Parathyroid adenoma (tissue), 2 donors: ENCODE measurements around the gene FSTL4.

Experiments used
- H2AFZ ChIP-seq: fragments of 300-600 bp; sonication (generic); one replicate; pipeline ENCODE4 v1.7.0; 2017; ENCODE audit warnings: antibody characterized with exemption, mild to moderate bottlenecking
- H3K27ac ChIP-seq: fragments of 300-600 bp; sonication (generic); one replicate; pipeline ENCODE4 v1.7.0; 2017
- H3K27me3 ChIP-seq: fragments of 300-600 bp; sonication (generic); one replicate; pipeline ENCODE4 v1.7.0; 2017; ENCODE audit warnings: low read length; ENCODE audit not compliant: control insufficient read depth, insufficient read depth
- H3K36me3 ChIP-seq: fragments of 300-600 bp; sonication (generic); one replicate; pipeline ENCODE4 v1.7.0; 2017; ENCODE audit warnings: low read length; ENCODE audit not compliant: control insufficient read depth, insufficient read depth
- H3K4me1 ChIP-seq: fragments of 300-600 bp; sonication (generic); one replicate; pipeline ENCODE4 v1.7.0; 2017; ENCODE audit warnings: control low read depth
- H3K4me2 ChIP-seq: fragments of 300-600 bp; sonication (generic); one replicate; pipeline ENCODE4 v1.7.0; 2017; ENCODE audit warnings: low read length
- H3K4me3 ChIP-seq: fragments of 300-600 bp; sonication (generic); one replicate; pipeline ENCODE4 v1.7.0; 2017; ENCODE audit warnings: low read depth, low read length
- H3K79me2 ChIP-seq: fragments of 300-600 bp; sonication (generic); one replicate; pipeline ENCODE4 v1.7.0; 2017; ENCODE audit warnings: control low read depth
- H3K9ac ChIP-seq: fragments of 300-600 bp; sonication (generic); one replicate; pipeline ENCODE4 v1.7.0; 2017; ENCODE audit warnings: mild to moderate bottlenecking
- H3K9me3 ChIP-seq: fragments of 300-600 bp; sonication (generic); one replicate; pipeline ENCODE4 v1.7.0; 2017; ENCODE audit warnings: low read length; ENCODE audit not compliant: control insufficient read depth
- TF ChIP-seq, protein P1 (sequence below): fragments of 300-600 bp; sonication (generic); IDR thresholded peaks from one replicate; pipeline ENCODE4 v1.7.0; 2017; ENCODE audit warnings: antibody characterized with exemption, mild to moderate bottlenecking
- donor health status: primary hyperparathyroidism.

The FSTL4 gene

DNA sequence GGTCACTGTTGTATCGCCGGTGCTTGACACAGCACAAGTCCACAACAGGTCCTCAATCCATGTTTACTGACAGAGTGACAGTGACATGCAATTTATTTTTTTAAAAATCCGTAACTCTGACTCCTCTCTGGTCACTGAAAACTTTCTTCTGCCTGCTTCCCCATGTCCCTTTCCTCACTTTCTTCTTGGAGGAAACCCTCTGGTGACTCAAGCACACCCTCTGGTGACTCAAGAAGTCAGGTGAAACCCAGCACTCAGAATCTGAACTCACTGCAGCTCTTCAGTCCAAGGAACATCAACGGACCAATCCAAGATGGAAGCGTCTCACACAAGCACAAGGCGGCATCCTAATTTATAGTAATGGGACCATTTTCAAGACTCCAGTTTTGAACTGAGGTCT is 245.9 kb downstream of the FSTL4 start:
- H3K79me2 ChIP-seq = no peaks in the 10 kb centered on the region
- no peak overlapping the region for H3K4me3 ChIP-seq
- no peak overlapping the region for H3K4me2 ChIP-seq

DNA sequence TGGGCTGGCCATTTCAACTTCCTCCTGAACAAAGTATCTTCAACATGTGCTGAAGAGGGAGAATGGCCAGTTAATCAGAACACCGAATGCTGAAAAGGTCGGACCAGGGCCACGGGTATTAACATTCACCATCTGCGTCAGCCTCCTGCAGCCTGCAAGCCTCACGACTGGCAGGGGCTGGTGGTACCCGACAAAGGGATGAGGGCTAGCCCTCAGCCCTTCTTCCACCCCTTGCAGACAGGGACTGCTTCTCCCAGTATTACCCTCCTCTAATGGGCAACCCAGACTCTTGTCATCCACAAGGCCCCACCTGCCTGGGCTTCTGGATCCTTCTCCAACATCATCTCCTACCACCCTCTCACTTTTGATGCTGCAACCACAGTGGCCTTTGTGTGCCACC is 246.6 kb downstream of the FSTL4 start:
- no peak overlapping the region for H3K4me3 ChIP-seq
- no peak overlapping the region for H3K27ac ChIP-seq
- peaks cover 9% of the 10 kb centered on the region for H3K4me1 ChIP-seq
- no peaks in the 10 kb centered on the region for H3K9me3 ChIP-seq
- H2AFZ ChIP-seq = no peak overlapping the region
- H3K4me2 ChIP-seq = no peak overlapping the region
- H3K36me3 ChIP-seq = no peaks in the 10 kb centered on the region
- TF ChIP-seq, protein P1, sequence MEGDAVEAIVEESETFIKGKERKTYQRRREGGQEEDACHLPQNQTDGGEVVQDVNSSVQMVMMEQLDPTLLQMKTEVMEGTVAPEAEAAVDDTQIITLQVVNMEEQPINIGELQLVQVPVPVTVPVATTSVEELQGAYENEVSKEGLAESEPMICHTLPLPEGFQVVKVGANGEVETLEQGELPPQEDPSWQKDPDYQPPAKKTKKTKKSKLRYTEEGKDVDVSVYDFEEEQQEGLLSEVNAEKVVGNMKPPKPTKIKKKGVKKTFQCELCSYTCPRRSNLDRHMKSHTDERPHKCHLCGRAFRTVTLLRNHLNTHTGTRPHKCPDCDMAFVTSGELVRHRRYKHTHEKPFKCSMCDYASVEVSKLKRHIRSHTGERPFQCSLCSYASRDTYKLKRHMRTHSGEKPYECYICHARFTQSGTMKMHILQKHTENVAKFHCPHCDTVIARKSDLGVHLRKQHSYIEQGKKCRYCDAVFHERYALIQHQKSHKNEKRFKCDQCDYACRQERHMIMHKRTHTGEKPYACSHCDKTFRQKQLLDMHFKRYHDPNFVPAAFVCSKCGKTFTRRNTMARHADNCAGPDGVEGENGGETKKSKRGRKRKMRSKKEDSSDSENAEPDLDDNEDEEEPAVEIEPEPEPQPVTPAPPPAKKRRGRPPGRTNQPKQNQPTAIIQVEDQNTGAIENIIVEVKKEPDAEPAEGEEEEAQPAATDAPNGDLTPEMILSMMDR = no peak
- H3K79me2 ChIP-seq = no peaks in the 10 kb centered on the region
- no peaks in the 10 kb centered on the region for H3K27me3 ChIP-seq
- H3K9ac ChIP-seq = no peak overlapping the region

More for the DNA sequence above, 245.9 kb downstream of the FSTL4 start:
- Histone ChIP-seq H3K4me1 (peaks cover 5% of the 10 kb centered on the region), H3K9me3 (no peaks in the 10 kb centered on the region), H3K9ac (no peak overlapping the region), H3K27ac (no peak overlapping the region), H3K36me3 (no peaks in the 10 kb centered on the region), H3K27me3 (no peaks in the 10 kb centered on the region), H2AFZ (no peak overlapping the region)
- TF ChIP-seq, protein P1 = no peak

DNA sequence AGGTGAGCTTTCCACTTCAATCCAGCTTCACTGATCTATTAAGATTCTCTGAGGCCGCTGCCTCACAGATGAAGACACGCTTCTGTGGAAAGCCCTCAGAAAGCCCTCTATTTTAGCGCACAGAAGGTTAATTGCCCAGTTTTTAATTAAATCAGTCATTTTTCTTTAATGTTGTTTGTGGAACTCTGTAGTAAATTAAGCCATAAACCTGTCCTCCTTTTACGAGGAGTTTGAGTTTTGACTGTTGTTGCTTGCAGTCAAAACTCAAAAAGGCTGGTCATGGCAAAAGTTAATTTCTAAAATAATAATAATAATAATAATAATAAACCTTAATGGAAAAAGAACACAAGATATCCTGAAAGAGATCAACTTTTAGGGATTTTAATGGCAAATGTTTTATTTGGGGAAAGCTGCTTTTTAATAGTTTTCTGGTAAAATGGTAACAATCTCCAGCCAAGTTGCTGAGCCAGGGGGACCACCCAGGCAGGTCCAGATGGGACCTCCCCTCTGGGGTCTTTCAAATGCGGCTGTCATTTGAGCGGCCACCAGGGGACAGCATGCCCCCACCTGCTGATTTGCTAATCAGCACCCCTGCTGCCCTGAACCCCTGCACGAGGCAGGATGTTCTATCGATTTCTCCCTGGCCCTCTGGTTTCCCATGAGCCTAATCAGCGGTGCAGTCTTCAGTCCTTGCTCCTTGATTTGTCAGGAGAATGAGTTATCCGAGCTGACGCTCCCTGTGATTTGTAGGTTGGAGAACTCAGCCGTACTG is 247.2 kb downstream of the FSTL4 start:
- H3K4me1 ChIP-seq = peaks cover 9% of the 10 kb centered on the region
- no peaks in the 10 kb centered on the region for H3K36me3 ChIP-seq
- no peaks in the 10 kb centered on the region for H3K79me2 ChIP-seq
- no peak overlapping the region for H3K4me3 ChIP-seq
- no peak overlapping the region for H3K9ac ChIP-seq
- no peak overlapping the region for H3K27ac ChIP-seq
- TF ChIP-seq, protein P1 = no peak
- H3K27me3 ChIP-seq = no peaks in the 10 kb centered on the region
- no peak overlapping the region for H3K4me2 ChIP-seq
- H3K9me3 ChIP-seq = no peaks in the 10 kb centered on the region
- no peak overlapping the region for H2AFZ ChIP-seq

DNA sequence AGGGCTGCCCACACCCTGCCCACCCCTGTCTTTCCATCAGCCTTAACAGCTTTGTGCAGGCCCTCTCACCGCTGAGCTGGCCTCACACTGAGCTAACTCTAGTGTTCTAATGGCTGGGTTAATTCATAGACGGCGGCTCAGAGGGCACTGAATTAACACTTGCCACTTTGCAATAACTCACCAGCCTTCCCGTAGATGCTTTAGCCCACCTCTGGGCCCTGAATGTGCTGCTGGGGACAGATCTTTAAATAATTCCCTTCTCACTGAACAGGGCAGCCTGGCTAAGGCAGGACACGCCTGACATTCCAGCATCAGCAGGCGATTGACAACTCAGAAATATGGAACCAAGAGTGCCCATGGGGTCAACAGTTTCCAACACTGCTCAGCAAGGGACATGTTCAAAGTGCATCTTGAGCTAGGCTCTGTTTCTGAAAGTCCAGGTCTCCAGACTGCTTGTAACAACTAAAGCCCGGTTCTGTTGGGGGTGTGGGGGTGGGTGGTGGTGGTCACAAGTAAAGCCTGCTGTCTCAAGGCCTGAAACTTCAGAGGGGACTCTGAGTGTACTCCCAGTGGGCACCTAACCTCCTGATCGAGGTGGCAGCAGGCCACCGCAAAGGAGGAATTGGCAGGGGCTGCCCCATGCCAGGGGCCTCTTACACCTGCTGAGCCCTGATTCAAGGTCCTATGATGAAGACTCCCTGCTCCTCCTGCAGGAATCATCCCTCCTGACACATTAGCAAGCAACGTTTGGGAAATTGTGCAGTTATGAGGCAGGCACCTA is 248.3 kb downstream of the FSTL4 start:
- Histone ChIP-seq H2AFZ (no peak overlapping the region), H3K4me2 (no peak overlapping the region), H3K9me3 (no peaks in the 10 kb centered on the region), H3K27me3 (no peaks in the 10 kb centered on the region), H3K9ac (no peak overlapping the region), H3K79me2 (no peaks in the 10 kb centered on the region), H3K36me3 (no peaks in the 10 kb centered on the region), H3K4me1 (peaks cover 9% of the 10 kb centered on the region), H3K4me3 (no peak overlapping the region), H3K27ac (no peak overlapping the region)
- TF ChIP-seq, protein P1 = no peak
